Measurements from ENCODE around the gene ADAMTS17.

The ADAMTS17 gene

DNA sequence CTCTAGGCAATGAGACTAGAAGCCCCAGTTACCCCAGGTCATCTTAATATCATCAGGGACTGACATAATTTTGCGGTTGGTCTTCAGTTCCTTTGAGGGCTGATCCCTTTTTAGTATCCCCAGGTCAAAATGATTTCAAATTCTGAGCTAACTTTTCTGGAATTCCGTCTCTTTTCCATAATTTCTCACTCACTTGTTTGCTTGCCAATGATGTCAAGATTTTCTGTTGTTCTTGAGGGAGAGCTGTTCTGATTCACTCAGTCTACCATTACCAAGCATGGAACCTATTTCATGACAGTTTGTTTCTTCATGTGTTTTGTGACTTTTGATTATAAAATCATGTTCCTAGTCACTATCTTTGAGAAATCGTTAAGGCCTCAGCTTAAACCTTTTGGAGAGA is 418.1 kb downstream of the ADAMTS17 start:
- DNase-seq: no peak
